ENCODE results near the gene HOXB5.

HOXB5 gene

DNA sequence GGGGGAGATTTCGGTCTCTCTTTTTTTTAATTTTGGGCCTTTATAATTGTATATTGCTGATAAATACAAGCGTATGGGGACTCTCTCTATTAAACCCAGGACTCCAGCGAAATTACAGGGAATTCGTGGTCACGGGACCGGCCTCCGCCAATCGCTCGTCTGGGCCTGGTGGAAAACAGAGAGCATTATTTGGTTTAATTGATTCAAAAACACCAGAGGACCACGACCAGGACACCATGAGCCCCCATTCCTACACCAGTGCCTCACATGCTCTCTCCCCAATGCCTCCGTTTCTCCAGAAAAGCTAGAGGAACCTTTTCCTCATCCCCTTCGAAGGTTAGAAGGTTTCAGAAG is 48.6 kb downstream of the HOXB5 start, which contains the start of gene HOXB2 (continued):
- TF ChIP-seq PRDM2 (tag by site-specific recombination; IDR thresholded peaks at IDR 0.05; ENCODE audit: borderline replicate concordance) (no peak), ZNF629 (tag by site-specific recombination; IDR thresholded peaks at IDR 0.05) (no peak), ZNF677 (tag by site-specific recombination; IDR thresholded peaks at IDR 0.05) (no peak), ZNF157 (tag by site-specific recombination; IDR thresholded peaks at IDR 0.05) (no peak), SP7 (tag by site-specific recombination; IDR thresholded peaks at IDR 0.05) (peak; percentile 4; the same call in 1 of the 2 replicates), FEZF1 (tag by site-specific recombination; IDR thresholded peaks at IDR 0.05) (no peak), ZEB2 (tag by site-specific recombination; IDR thresholded peaks at IDR 0.05) (no peak), ZXDB (tag by site-specific recombination; IDR thresholded peaks at IDR 0.05) (no peak), SP2 (tag by site-specific recombination; IDR thresholded peaks at IDR 0.05) (no peak), ZNF621 (tag by site-specific recombination; IDR thresholded peaks at IDR 0.05) (no peak), ZNF175 (tag by site-specific recombination; IDR thresholded peaks at IDR 0.05) (no peak), ZNF555 (tag by site-specific recombination; conservative IDR thresholded peaks at IDR 0.05) (no peak), PRDM1 (tag by site-specific recombination; IDR thresholded peaks at IDR 0.05) (peak; percentile 8; the same call in 1 of the 2 replicates), ZNF768 (tag by site-specific recombination; IDR thresholded peaks at IDR 0.05) (no peak), ZNF514 (tag by site-specific recombination; IDR thresholded peaks at IDR 0.05) (no peak)
- TF ChIP-seq, protein P1, sequence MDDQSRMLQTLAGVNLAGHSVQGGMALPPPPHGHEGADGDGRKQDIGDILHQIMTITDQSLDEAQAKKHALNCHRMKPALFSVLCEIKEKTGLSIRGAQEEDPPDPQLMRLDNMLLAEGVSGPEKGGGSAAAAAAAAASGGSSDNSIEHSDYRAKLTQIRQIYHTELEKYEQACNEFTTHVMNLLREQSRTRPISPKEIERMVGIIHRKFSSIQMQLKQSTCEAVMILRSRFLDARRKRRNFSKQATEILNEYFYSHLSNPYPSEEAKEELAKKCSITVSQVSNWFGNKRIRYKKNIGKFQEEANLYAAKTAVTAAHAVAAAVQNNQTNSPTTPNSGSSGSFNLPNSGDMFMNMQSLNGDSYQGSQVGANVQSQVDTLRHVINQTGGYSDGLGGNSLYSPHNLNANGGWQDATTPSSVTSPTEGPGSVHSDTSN (CRISPR knock-in tag; IDR thresholded peaks at IDR 0.05), result no peak
- TF ChIP-seq, protein P2, sequence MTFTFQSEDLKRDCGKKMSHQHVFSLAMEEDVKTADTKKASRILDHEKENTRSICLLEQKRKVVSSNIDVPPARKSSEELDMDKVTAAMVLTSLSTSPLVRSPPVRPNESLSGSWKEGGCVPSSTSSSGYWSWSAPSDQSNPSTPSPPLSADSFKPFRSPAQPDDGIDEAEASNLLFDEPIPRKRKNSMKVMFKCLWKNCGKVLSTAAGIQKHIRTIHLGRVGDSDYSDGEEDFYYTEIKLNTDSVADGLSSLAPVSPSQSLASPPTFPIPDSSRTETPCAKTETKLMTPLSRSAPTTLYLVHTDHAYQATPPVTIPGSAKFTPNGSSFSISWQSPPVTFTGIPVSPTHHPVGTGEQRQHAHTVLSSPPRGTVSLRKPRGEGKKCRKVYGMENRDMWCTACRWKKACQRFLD (tag by site-specific recombination; IDR thresholded peaks at IDR 0.05), result no peak

- H3K36me3 ChIP-seq (ENCODE audit: control insufficient read depth in 2 of 2, insufficient read depth in 1 of 2, low read length in 2 of 2), result peaks cover under 1 to 13% of the 10 kb centered on the region in 2 experiments; a peak in 2 of 3 replicates
- peak overlapping the region; percentile 79 for H3K4me3 ChIP-seq (ENCODE audit: low read depth, low read length)
- peak overlapping the region; percentile 100 for H3K27ac ChIP-seq (ENCODE audit: extremely low read depth, low read depth, low read length)
- ChIA-PET CTCF (interaction anchor here (0.6 to 1.1 kb wide), 2 partner anchors 22 to 110 kb away, joined by 3 read pairs; no protein-coding TSS in a partner anchor), POLR2A (interaction anchor here (0.7 to 2.3 kb wide), 4 partner anchors 11 to 246 kb away, joined by 3 to 17 read pairs (median 8); partner anchors contain the start of gene HOXB4)
- H3K4me1 ChIP-seq (ENCODE audit: control insufficient read depth, insufficient read depth, low read length), result peaks cover 47% of the 10 kb centered on the region
- no peaks in the 10 kb centered on the region for H3K9me3 ChIP-seq (ENCODE audit: control insufficient read depth, insufficient read depth, low read depth, low read length)
- TF ChIP-seq ZNF837 (tag by site-specific recombination; IDR thresholded peaks at IDR 0.05) (no peak), ZNF10 (tag by site-specific recombination; IDR thresholded peaks at IDR 0.05) (peak; percentile 57; the same call in 1 of the 2 replicates), ZNF548 (tag by site-specific recombination; IDR thresholded peaks at IDR 0.05) (no peak), ZNF155 (tag by site-specific recombination; IDR thresholded peaks at IDR 0.05) (no peak), ZNF610 (tag by site-specific recombination; IDR thresholded peaks at IDR 0.05; ENCODE audit: borderline replicate concordance) (no peak), KLF9 (tag by site-specific recombination; IDR thresholded peaks at IDR 0.05; ENCODE audit: low read depth) (no peak; the same call in 1 of the 2 replicates), ZNF112 (tag by site-specific recombination; IDR thresholded peaks at IDR 0.05) (no peak), YY2 (tag by site-specific recombination; IDR thresholded peaks at IDR 0.05) (no peak), YY1 (tag by site-specific recombination; IDR thresholded peaks at IDR 0.05) (no peak; the same call in 1 of the 2 replicates), ZNF114 (tag by site-specific recombination; IDR thresholded peaks at IDR 0.05) (no peak), ZNF521 (tag by site-specific recombination; IDR thresholded peaks at IDR 0.05) (no peak), ZNF132 (tag by site-specific recombination; IDR thresholded peaks at IDR 0.05; ENCODE audit: borderline replicate concordance) (no peak), ZNF585B (tag by site-specific recombination; IDR thresholded peaks at IDR 0.05) (no peak)
Observed at GRCh38 chr17:48544349-48545021, 49.1 kb downstream of the HOXB5 start.
